Calu3 (cell line): Measurements from ENCODE around the gene CCDC102A. TPM values are rescaled to one million over a fixed set of nuclear protein-coding genes. Genes with fewer than 3 reads are reported as not detected.

Experiments used
- BruUV-seq: library from RNA; stranded (reverse); fragments of 400-500 nt; replicated peaks from 2 replicates; lab custom pipeline; 2021; lab: Mats Ljungman, UMichigan
- CTCF ChIA-PET: fragments of 300-600 bp; sonication (Branson Sonifier 250); formaldehyde crosslinking; loops from one replicate; lab custom pipeline; 2022; ENCODE audit warnings: antibody characterized with exemption; lab: Charles Lee
- DNase-seq: peaks from one replicate; pipeline ENCODE4 v3.0.0; 2022
- H3K27ac Mint-ChIP-seq: one replicate; pipeline ENCODE4 v1.8.0; 2022; ENCODE audit warnings: mixed read lengths; ENCODE audit not compliant: unreplicated experiment
- H3K27me3 Mint-ChIP-seq: one replicate; pipeline ENCODE4 v1.8.0; 2022; ENCODE audit warnings: mixed read lengths; ENCODE audit not compliant: unreplicated experiment
- H3K36me3 Mint-ChIP-seq: one replicate; pipeline ENCODE4 v1.8.0; 2022; ENCODE audit warnings: mild to moderate bottlenecking, moderate library complexity, mixed read lengths; ENCODE audit not compliant: insufficient read depth, unreplicated experiment
- H3K4me1 Mint-ChIP-seq: one replicate; pipeline ENCODE4 v1.8.0; 2022; ENCODE audit warnings: mild to moderate bottlenecking, low read depth, mixed read lengths; ENCODE audit not compliant: unreplicated experiment
- H3K4me3 Mint-ChIP-seq: one replicate; pipeline ENCODE4 v1.8.0; 2022; ENCODE audit warnings: mild to moderate bottlenecking, low read depth, moderate library complexity, mixed read lengths; ENCODE audit not compliant: unreplicated experiment
- H3K9me3 Mint-ChIP-seq: one replicate; pipeline ENCODE4 v1.8.0; 2022; ENCODE audit warnings: low read depth, mixed read lengths; ENCODE audit not compliant: unreplicated experiment
- CTCF ChIP-seq: fragments of 200-600 bp; IDR thresholded peaks from one replicate; pipeline ENCODE4 v1.8.0; 2022; ENCODE audit warnings: antibody characterized with exemption; ENCODE audit not compliant: unreplicated experiment
- intact Hi-C: fragments of 100-400 bp; cut with micrococcal nuclease; formaldehyde crosslinking; loops from one replicate; pipeline ENCODE4 v1.10.0; 2022; ENCODE audit not compliant: unreplicated experiment
- total RNA-seq: library from RNA; stranded (reverse); gene quantifications from 2 replicates; pipeline ENCODE4 v1.2.3, GENCODE V29; 2022

The CCDC102A gene
- total RNA-seq, 1 experiment from 2014 or later, result 6.8 TPM

GRCh38 chr16:57526498-57526897 lies 9.9 kb downstream of the CCDC102A start:
- DNase-seq, result no peak
- H3K9me3 Mint-ChIP-seq, result no peaks in the 10 kb centered on the region
- no TSS peak for BruUV-seq
- peaks cover 39% of the 10 kb centered on the region for H3K4me1 Mint-ChIP-seq
- no peak overlapping the region for H3K4me3 Mint-ChIP-seq
- no peak for TF ChIP-seq CTCF
- H3K36me3 Mint-ChIP-seq, result no peaks in the 10 kb centered on the region
- peaks cover 26% of the 10 kb centered on the region for H3K27me3 Mint-ChIP-seq
- intact Hi-C loops, result no loop called here
- CTCF ChIA-PET, result interaction anchor here (0.8 to 1.1 kb wide), 2 partner anchors 12 to 64 kb away, joined by 3 to 4 read pairs; partner anchors contain the start of gene POLR2C
- H3K27ac Mint-ChIP-seq, result no peak overlapping the region

- Mint-ChIP-seq H3K36me3 (no peaks in the 10 kb centered on the region), H3K27me3 (peaks cover 19% of the 10 kb centered on the region), H3K4me3 (no peak overlapping the region), H3K9me3 (no peaks in the 10 kb centered on the region), H3K27ac (no peak overlapping the region), H3K4me1 (peaks cover 32% of the 10 kb centered on the region)
- DNase-seq, result no peak
- CTCF ChIA-PET, result interaction anchor here (0.8 to 1.1 kb wide), 2 partner anchors 12 to 64 kb away, joined by 3 to 4 read pairs; partner anchors contain the start of gene POLR2C
- no TSS peak for BruUV-seq
- no peak for TF ChIP-seq CTCF
- intact Hi-C loops, result no loop called here
These were observed 10.6 kb downstream of the CCDC102A start for GRCh38 chr16:57525761-57526160.

GRCh38 chr16:57522960-57523359 lies 13.4 kb downstream of the CCDC102A start:
- Mint-ChIP-seq H3K36me3 (no peaks in the 10 kb centered on the region), H3K27ac (no peak overlapping the region), H3K4me3 (no peak overlapping the region), H3K9me3 (no peaks in the 10 kb centered on the region), H3K4me1 (peaks cover 15% of the 10 kb centered on the region), H3K27me3 (no peaks in the 10 kb centered on the region)
- no TSS peak for BruUV-seq
- no peak for DNase-seq
- intact Hi-C loops, result loop anchor here (5.0 kb wide), 1 partner anchor 106 kb away; no protein-coding TSS in a partner anchor
- CTCF ChIA-PET, result interaction anchor here (0.8 to 1.0 kb wide), 2 partner anchors 43 to 61 kb away, joined by 3 to 4 read pairs; no protein-coding TSS in a partner anchor
- TF ChIP-seq CTCF, result no peak

- no peaks in the 10 kb centered on the region for H3K27me3 Mint-ChIP-seq
- H3K4me1 Mint-ChIP-seq, result peaks cover 6% of the 10 kb centered on the region
- no peaks in the 10 kb centered on the region for H3K36me3 Mint-ChIP-seq
- DNase-seq, result peak; percentile 90
- no peaks in the 10 kb centered on the region for H3K9me3 Mint-ChIP-seq
- BruUV-seq, result no TSS peak
- peak; percentile 99 for TF ChIP-seq CTCF
- CTCF ChIA-PET, result interaction anchor here (0.6 to 1.6 kb wide), 11 partner anchors 10 to 220 kb away, joined by 3 to 10 read pairs (median 4); partner anchors contain the start of genes CIAPIN1, COQ9 and POLR2C
- H3K4me3 Mint-ChIP-seq, result no peak overlapping the region
- H3K27ac Mint-ChIP-seq, result no peak overlapping the region
- intact Hi-C loops, result loop anchor here (2.0 to 10.0 kb wide), 3 partner anchors 103 to 435 kb away; no protein-coding TSS in a partner anchor
These were observed 16.5 kb downstream of the CCDC102A start for GRCh38 chr16:57519796-57520360.
